ENCODE data around the gene CDKN2B. TPM values are rescaled to one million over a fixed set of nuclear protein-coding genes. Genes with fewer than 3 reads are reported as not detected.

Gene CDKN2B
- total and polyA plus RNA-seq, 2 of the 13 experiments (the other 11 are each of a cell fraction or from before 2014, with no cell fraction given) = 1.4 to 1.5 TPM

GRCh38 chr9:22008717-22009505 is at the start of gene CDKN2B (continued):
- peak; percentile 78; the same call in 1 of the 2 replicates for TF ChIP-seq ZSCAN29 (CRISPR knock-in tag; conservative IDR thresholded peaks at IDR 0.05)
- 0 out of 2 replicates have a peak, but pooled peaks have one; percentile 22 for TF ChIP-seq ZBTB38 (CRISPR knock-in tag; IDR thresholded peaks at IDR 0.05)
- peak; percentile 19; the same call in 1 of the 2 replicates for TF ChIP-seq DMAP1 (CRISPR knock-in tag; IDR thresholded peaks at IDR 0.05)
- TF ChIP-seq SNAI1 (CRISPR knock-in tag; IDR thresholded peaks at IDR 0.05; ENCODE audit: borderline replicate concordance) = no peak
- peak; percentile 57; the same call in 1 of the 2 replicates for TF ChIP-seq KMT2A (CRISPR knock-in tag; IDR thresholded peaks at IDR 0.05)
- no peak for TF ChIP-seq ZNF263 (CRISPR knock-in tag; IDR thresholded peaks at IDR 0.05)
- peak; percentile 34; the same call in 1 of the 2 replicates for TF ChIP-seq HDAC2 (CRISPR knock-in tag; IDR thresholded peaks at IDR 0.05)
- 0 out of 2 replicates have a peak, but pooled peaks have one; percentile 55 for TF ChIP-seq ZNF20 (CRISPR knock-in tag; IDR thresholded peaks at IDR 0.05)
- peak; percentile 82; the same call in 1 of the 2 replicates for TF ChIP-seq ZNF576 (CRISPR knock-in tag; IDR thresholded peaks at IDR 0.05)
- TF ChIP-seq PHF5A (CRISPR knock-in tag; IDR thresholded peaks at IDR 0.05; ENCODE audit: low read depth, unreplicated experiment) = no peak
- no peak for TF ChIP-seq TGIF2 (CRISPR knock-in tag; IDR thresholded peaks at IDR 0.05)
- TF ChIP-seq ZEB1 (IDR thresholded peaks at IDR 0.05; ENCODE audit: insufficient replicate concordance, low read depth) = no peak
- TF ChIP-seq HNRNPK (IDR thresholded peaks at IDR 0.05; ENCODE audit: low read depth, low read length, poor library complexity, severe bottlenecking) = no peak
- TF ChIP-seq ZNF235 (CRISPR knock-in tag; IDR thresholded peaks at IDR 0.05; ENCODE audit: borderline replicate concordance) = 0 out of 2 replicates have a peak, but pooled peaks have one; percentile 81
- TF ChIP-seq HOMEZ (CRISPR knock-in tag; IDR thresholded peaks at IDR 0.05; ENCODE audit: low read depth) = peak; percentile 76
- no peak for TF ChIP-seq FOXP1 (IDR thresholded peaks at IDR 0.05)
- TF ChIP-seq FOXP1 (CRISPR knock-in tag; IDR thresholded peaks at IDR 0.05) = no peak
- no peak for TF ChIP-seq ZXDC (CRISPR knock-in tag; IDR thresholded peaks at IDR 0.05)
- no peak for TF ChIP-seq ZNF781 (CRISPR knock-in tag; IDR thresholded peaks at IDR 0.05; ENCODE audit: borderline replicate concordance, not compliant biosample characterization)
- TF ChIP-seq IKZF4 (CRISPR knock-in tag; IDR thresholded peaks at IDR 0.05; ENCODE audit: borderline replicate concordance, low read depth, not compliant biosample characterization) = no peak
- no peak for TF ChIP-seq ZNF619 (CRISPR knock-in tag; IDR thresholded peaks at IDR 0.05)
- TF ChIP-seq TRAFD1 (CRISPR knock-in tag; IDR thresholded peaks at IDR 0.05; ENCODE audit: borderline replicate concordance) = no peak
